CD4-positive, CD25-positive, alpha-beta regulatory T cell (primary cell): Measurements from ENCODE around the gene SLC39A9. TPM values are rescaled to one million over a fixed set of nuclear protein-coding genes. Genes with fewer than 3 reads are reported as not detected.
A peak's percentile ranks its signal among the peaks of the same experiment; 100 is the strongest.

Experiments used
- ATAC-seq, 2 donors: fragments of 150-1000 bp; cut with Tn5 transposase; one replicate each; pipeline ENCODE4 v1.10.0; 2021; ENCODE audit warnings: low read depth in 2 of 2, moderate number of reproducible peaks in 2 of 2, moderate library complexity in 1 of 2
- DNase-seq, 3 donors: peaks; one replicate each; pipeline versions ENCODE4 v3.0.0 to v3.0.0-alpha.2; 2012 to 2022; ENCODE audit warnings: mixed read lengths in 1 of 3
- H3K27ac ChIP-seq: one replicate; pipeline ENCODE4 v1.7.0; 2013; ENCODE audit warnings: mild to moderate bottlenecking, low read length; ENCODE audit not compliant: insufficient read depth, poor library complexity, severe bottlenecking
- H3K27me3 ChIP-seq: one replicate; pipeline ENCODE4 v1.7.0; 2013; ENCODE audit warnings: low read length; ENCODE audit not compliant: control insufficient read depth, insufficient read depth
- H3K36me3 ChIP-seq: one replicate; pipeline ENCODE4 v1.7.0; 2013; ENCODE audit warnings: mild to moderate bottlenecking, low read length, moderate library complexity; ENCODE audit not compliant: control insufficient read depth, insufficient read depth
- H3K4me1 ChIP-seq: 2 replicates; pipeline ENCODE4 v1.7.0; 2013; ENCODE audit warnings: mild to moderate bottlenecking, low read length; ENCODE audit not compliant: insufficient read depth, control insufficient read depth, poor library complexity, severe bottlenecking
- H3K4me3 ChIP-seq: one replicate; pipeline ENCODE4 v1.7.0; 2013; ENCODE audit warnings: low read depth, mild to moderate bottlenecking, low read length, moderate library complexity
- H3K9me3 ChIP-seq, 2 experiments: 1 replicate in 1 of 2; 2 replicates in 1 of 2; pipeline ENCODE4 v1.7.0; 2013; ENCODE audit warnings: low read length in 2 of 2, mild to moderate bottlenecking in 1 of 2, moderate library complexity in 1 of 2; ENCODE audit not compliant: control insufficient read depth in 2 of 2
- H3K27ac Mint-ChIP-seq, 3 donors: one replicate each; pipeline ENCODE4 v1.8.0; 2020 to 2022; ENCODE audit warnings: mild to moderate bottlenecking in 3 of 3, mixed read lengths in 3 of 3, moderate library complexity in 2 of 3
- H3K27me3 Mint-ChIP-seq: one replicate; pipeline ENCODE4 v1.8.0; 2022; ENCODE audit warnings: mild to moderate bottlenecking, mixed read lengths
- H3K36me3 Mint-ChIP-seq: one replicate; pipeline ENCODE4 v1.8.0; 2020; ENCODE audit warnings: mixed read lengths
- H3K4me1 Mint-ChIP-seq, 4 donors: one replicate each; pipeline ENCODE4 v1.8.0; 2020 to 2022; ENCODE audit warnings: mixed read lengths in 4 of 4, mild to moderate bottlenecking in 1 of 4
- H3K4me3 Mint-ChIP-seq, 4 donors: one replicate each; pipeline ENCODE4 v1.8.0; 2020 to 2022; ENCODE audit warnings: mild to moderate bottlenecking in 4 of 4, mixed read lengths in 4 of 4, moderate library complexity in 3 of 4
- H3K9me3 Mint-ChIP-seq, 7 donors: one replicate each; pipeline ENCODE4 v1.8.0; 2020 to 2022; ENCODE audit warnings: mixed read lengths in 7 of 7, mild to moderate bottlenecking in 3 of 7, moderate library complexity in 2 of 7
- polyA plus RNA-seq, 4 donors: library from polyadenylated mRNA; unstranded; fragments of 300-500 nt; fragmentation: Illumina TruSeq; gene quantifications; one replicate each; pipeline ENCODE4 v1.2.3, GENCODE V29; 2021
- total RNA-seq: library from RNA; stranded (reverse); gene quantifications from one replicate; pipeline ENCODE4 v1.2.3, GENCODE V29; 2022

Gene SLC39A9
- total and polyA plus RNA-seq, 5 donors from 2014 or later: 16.4 to 33.1 (median 22.2) TPM

- DNase-seq: no peak
- H3K36me3 Mint-ChIP-seq: peaks cover 41% of the 10 kb centered on the region
These were observed 50.7 kb downstream of the SLC39A9 start for GRCh38 chr14:69449216-69449615.

GRCh38 chr14:69451941-69452340 lies 53.4 kb downstream of the SLC39A9 start:
- Histone ChIP-seq H3K27me3 (no peaks in the 10 kb centered on the region), H3K4me3 (no peak overlapping the region), H3K4me1 (no peaks in the 10 kb centered on the region), H3K9me3 (no peaks in the 10 kb centered on the region), H3K27ac (no peak overlapping the region), H3K36me3 (peaks cover 34% of the 10 kb centered on the region)
- peak overlapping the region in 1 of 3 donors; percentile 40 for H3K27ac Mint-ChIP-seq
- ATAC-seq: no peak
- H3K9me3 Mint-ChIP-seq: no peaks in the 10 kb centered on the region
- no peak overlapping the region for H3K4me3 Mint-ChIP-seq
- H3K27me3 Mint-ChIP-seq: no peaks in the 10 kb centered on the region
- peaks cover 0 to 8% (median 2%) of the 10 kb centered on the region in 4 donors for H3K4me1 Mint-ChIP-seq
- DNase-seq: no peak
- H3K36me3 Mint-ChIP-seq: peaks cover 24% of the 10 kb centered on the region

More at GRCh38 chr14:69449216-69449615, 50.7 kb downstream of the SLC39A9 start:
- Histone ChIP-seq H3K36me3 (peaks cover 13% of the 10 kb centered on the region), H3K4me1 (no peaks in the 10 kb centered on the region), H3K27me3 (no peaks in the 10 kb centered on the region), H3K9me3 (no peaks in the 10 kb centered on the region), H3K4me3 (no peak overlapping the region), H3K27ac (no peak overlapping the region)
- ATAC-seq: no peak
- Mint-ChIP-seq H3K27me3 (no peaks in the 10 kb centered on the region), H3K4me3 (no peak overlapping the region), H3K4me1 (peaks cover 0 to 9% (median 2%) of the 10 kb centered on the region in 4 donors), H3K9me3 (no peaks in the 10 kb centered on the region), H3K27ac (no peak overlapping the region)

GRCh38 chr14:69458350-69458749 lies 59.9 kb downstream of the SLC39A9 start:
- Mint-ChIP-seq H3K4me3 (no peak overlapping the region), H3K27ac (no peak overlapping the region), H3K36me3 (peaks cover 15% of the 10 kb centered on the region), H3K9me3 (no peaks in the 10 kb centered on the region), H3K4me1 (peaks cover 0 to 2% (median 0%) of the 10 kb centered on the region in 4 donors), H3K27me3 (no peaks in the 10 kb centered on the region)
- H3K9me3 ChIP-seq: no peaks in the 10 kb centered on the region
- H3K27me3 ChIP-seq: no peaks in the 10 kb centered on the region
- DNase-seq (no peak), ATAC-seq (no peak)
- peaks cover 57% of the 10 kb centered on the region for H3K36me3 ChIP-seq
- no peaks in the 10 kb centered on the region for H3K4me1 ChIP-seq
- H3K27ac ChIP-seq: no peak overlapping the region
- no peak overlapping the region for H3K4me3 ChIP-seq

GRCh38 chr14:69459122-69459521 lies 60.6 kb downstream of the SLC39A9 start:
- H3K27me3 Mint-ChIP-seq: no peaks in the 10 kb centered on the region

GRCh38 chr14:69460093-69460701 lies 61.7 kb downstream of the SLC39A9 start:
- Mint-ChIP-seq H3K36me3 (peaks cover 15% of the 10 kb centered on the region), H3K27me3 (no peaks in the 10 kb centered on the region), H3K27ac (no peak overlapping the region), H3K4me1 (peaks cover 0 to 2% (median 0%) of the 10 kb centered on the region in 4 donors), H3K9me3 (no peaks in the 10 kb centered on the region), H3K4me3 (no peak overlapping the region)
- Histone ChIP-seq H3K4me1 (no peaks in the 10 kb centered on the region), H3K27ac (no peak overlapping the region), H3K27me3 (no peaks in the 10 kb centered on the region), H3K36me3 (peaks cover 45% of the 10 kb centered on the region), H3K4me3 (no peak overlapping the region), H3K9me3 (no peaks in the 10 kb centered on the region)
- ATAC-seq (peak in 1 of 2 donors; percentile 78), DNase-seq (peak; percentile 25 to 73 (median 51))

More at GRCh38 chr14:69459122-69459521, 60.6 kb downstream of the SLC39A9 start:
- Mint-ChIP-seq H3K4me1 (peaks cover 0 to 2% (median 0%) of the 10 kb centered on the region in 4 donors), H3K9me3 (no peaks in the 10 kb centered on the region), H3K4me3 (no peak overlapping the region), H3K27ac (no peak overlapping the region), H3K36me3 (peaks cover 15% of the 10 kb centered on the region)
- Histone ChIP-seq H3K4me3 (no peak overlapping the region), H3K27me3 (no peaks in the 10 kb centered on the region), H3K27ac (no peak overlapping the region), H3K4me1 (no peaks in the 10 kb centered on the region), H3K36me3 (peaks cover 50% of the 10 kb centered on the region), H3K9me3 (no peaks in the 10 kb centered on the region)
- no peak for ATAC-seq
- DNase-seq: no peak

- Histone ChIP-seq H3K36me3 (peaks cover 13% of the 10 kb centered on the region), H3K4me1 (no peaks in the 10 kb centered on the region), H3K4me3 (no peak overlapping the region), H3K27me3 (no peaks in the 10 kb centered on the region), H3K9me3 (no peaks in the 10 kb centered on the region), H3K27ac (no peak overlapping the region)
- ATAC-seq: no peak
- no peak for DNase-seq
- Mint-ChIP-seq H3K4me1 (peaks cover 0 to 2% (median 0%) of the 10 kb centered on the region in 4 donors), H3K4me3 (no peak overlapping the region), H3K27ac (no peak overlapping the region), H3K27me3 (no peaks in the 10 kb centered on the region), H3K36me3 (peaks cover 11% of the 10 kb centered on the region), H3K9me3 (no peaks in the 10 kb centered on the region)
These were observed 65.9 kb downstream of the SLC39A9 start for GRCh38 chr14:69464379-69464778.

- H3K36me3 Mint-ChIP-seq: peaks cover 11% of the 10 kb centered on the region
- Histone ChIP-seq H3K27ac (no peak overlapping the region), H3K4me1 (no peaks in the 10 kb centered on the region), H3K36me3 (peaks cover 13% of the 10 kb centered on the region), H3K9me3 (no peaks in the 10 kb centered on the region), H3K4me3 (no peak overlapping the region), H3K27me3 (no peaks in the 10 kb centered on the region)
- H3K27ac Mint-ChIP-seq: no peak overlapping the region
- H3K27me3 Mint-ChIP-seq: no peaks in the 10 kb centered on the region
- H3K4me1 Mint-ChIP-seq: no peaks in the 10 kb centered on the region
- no peak overlapping the region for H3K4me3 Mint-ChIP-seq
- ATAC-seq (no peak), DNase-seq (no peak)
- no peaks in the 10 kb centered on the region for H3K9me3 Mint-ChIP-seq
These were observed 66.3 kb downstream of the SLC39A9 start for GRCh38 chr14:69464829-69465228.

- Mint-ChIP-seq H3K27ac (no peak overlapping the region), H3K4me3 (no peak overlapping the region), H3K9me3 (no peaks in the 10 kb centered on the region), H3K36me3 (peaks cover 6% of the 10 kb centered on the region), H3K4me1 (no peaks in the 10 kb centered on the region), H3K27me3 (no peaks in the 10 kb centered on the region)
- H3K4me3 ChIP-seq: no peak overlapping the region
- H3K4me1 ChIP-seq: no peaks in the 10 kb centered on the region
- H3K27ac ChIP-seq: no peak overlapping the region
- ATAC-seq: no peak
- no peak for DNase-seq
- H3K9me3 ChIP-seq: no peaks in the 10 kb centered on the region
- H3K36me3 ChIP-seq: no peaks in the 10 kb centered on the region
- no peaks in the 10 kb centered on the region for H3K27me3 ChIP-seq
These were observed 70.5 kb downstream of the SLC39A9 start for GRCh38 chr14:69468949-69469348.
